Measurements from ENCODE around the gene MYCBPAP.

Gene MYCBPAP

DNA sequence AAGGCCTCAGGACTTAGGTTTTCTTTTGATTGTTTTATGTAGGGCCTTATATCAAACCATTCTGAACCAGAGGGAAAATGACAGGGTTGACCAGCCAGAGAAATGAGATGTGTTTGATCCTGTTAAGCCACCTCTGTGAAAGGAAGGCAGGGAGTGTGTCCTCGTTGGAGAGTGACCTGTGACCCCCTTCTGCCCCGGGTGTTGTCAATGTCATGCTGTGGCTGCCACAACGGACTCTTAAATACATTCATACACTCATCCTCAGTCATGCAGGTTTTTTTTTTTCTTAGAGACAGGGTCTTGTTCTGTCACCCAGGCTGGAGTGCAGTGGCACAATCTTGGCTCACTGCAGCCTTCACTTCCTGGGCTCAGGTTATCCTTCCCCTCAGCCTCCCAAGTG, 6.1 kb downstream of the MYCBPAP start:
- H3K4me3 ChIP-seq (ENCODE audit: low read depth, low read length), result no peak overlapping the region
- no peak for TF ChIP-seq CTCF (IDR thresholded peaks at IDR 0.05; ENCODE audit: borderline replicate concordance, insufficient read depth, low read depth, low read length)

GRCh38 chr17:50514936-50515702, 6.9 kb downstream of the MYCBPAP start:
- TF ChIP-seq CTCF (IDR thresholded peaks at IDR 0.05; ENCODE audit: borderline replicate concordance, insufficient read depth, low read depth, low read length), result no peak
- H3K4me3 ChIP-seq (ENCODE audit: low read depth, low read length), result no peak overlapping the region

GRCh38 chr17:50517011-50517410, 8.8 kb downstream of the MYCBPAP start:
- no peak for TF ChIP-seq CTCF (IDR thresholded peaks at IDR 0.05; ENCODE audit: borderline replicate concordance, insufficient read depth, low read depth, low read length)
- no peak overlapping the region for H3K4me3 ChIP-seq (ENCODE audit: low read depth, low read length)

DNA sequence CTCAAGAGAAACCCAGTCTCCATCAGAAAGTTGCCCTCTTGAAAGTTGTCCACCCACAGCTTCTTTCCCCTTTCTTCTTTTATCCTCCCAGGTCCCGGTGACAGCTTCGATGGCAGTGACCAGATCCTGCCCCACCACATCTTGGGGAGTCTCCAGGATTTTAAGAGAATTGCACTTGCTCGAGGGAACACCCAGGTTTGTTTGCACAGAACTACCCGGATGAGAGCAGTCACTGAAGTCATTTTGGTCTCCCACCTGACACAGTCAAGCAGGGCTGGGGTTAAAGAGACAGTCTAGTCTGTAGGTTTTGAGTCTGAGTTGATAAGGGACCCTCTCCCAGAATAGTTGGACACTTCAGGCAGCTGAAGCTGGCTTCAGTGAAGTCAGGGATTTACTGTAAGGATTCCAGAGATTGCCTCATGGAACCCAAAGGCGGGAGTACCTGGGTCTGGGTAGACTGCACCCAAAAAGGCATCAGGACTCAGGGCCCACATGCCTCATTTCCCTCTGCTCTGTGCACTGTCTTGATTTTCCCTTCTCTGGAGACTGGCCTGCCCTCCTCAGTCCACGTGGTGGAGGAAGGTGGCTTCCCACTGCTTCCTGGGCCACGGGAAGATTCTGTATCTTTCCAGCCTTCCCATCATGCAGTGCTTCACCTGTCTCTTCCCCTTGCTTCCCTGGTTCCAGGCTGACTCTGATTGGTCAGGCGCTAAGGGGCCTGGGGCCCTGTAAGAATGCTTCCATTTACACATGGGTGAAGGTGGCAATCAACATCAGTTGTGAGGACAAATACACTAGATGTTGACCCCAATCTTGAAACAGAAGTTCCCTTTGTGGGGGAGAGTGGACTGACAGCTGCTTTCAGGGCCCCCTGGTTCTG, 9.5 kb downstream of the MYCBPAP start:
- no peak overlapping the region for H3K4me3 ChIP-seq (ENCODE audit: low read depth, low read length)
- no peak for TF ChIP-seq CTCF (IDR thresholded peaks at IDR 0.05; ENCODE audit: borderline replicate concordance, insufficient read depth, low read depth, low read length)

DNA sequence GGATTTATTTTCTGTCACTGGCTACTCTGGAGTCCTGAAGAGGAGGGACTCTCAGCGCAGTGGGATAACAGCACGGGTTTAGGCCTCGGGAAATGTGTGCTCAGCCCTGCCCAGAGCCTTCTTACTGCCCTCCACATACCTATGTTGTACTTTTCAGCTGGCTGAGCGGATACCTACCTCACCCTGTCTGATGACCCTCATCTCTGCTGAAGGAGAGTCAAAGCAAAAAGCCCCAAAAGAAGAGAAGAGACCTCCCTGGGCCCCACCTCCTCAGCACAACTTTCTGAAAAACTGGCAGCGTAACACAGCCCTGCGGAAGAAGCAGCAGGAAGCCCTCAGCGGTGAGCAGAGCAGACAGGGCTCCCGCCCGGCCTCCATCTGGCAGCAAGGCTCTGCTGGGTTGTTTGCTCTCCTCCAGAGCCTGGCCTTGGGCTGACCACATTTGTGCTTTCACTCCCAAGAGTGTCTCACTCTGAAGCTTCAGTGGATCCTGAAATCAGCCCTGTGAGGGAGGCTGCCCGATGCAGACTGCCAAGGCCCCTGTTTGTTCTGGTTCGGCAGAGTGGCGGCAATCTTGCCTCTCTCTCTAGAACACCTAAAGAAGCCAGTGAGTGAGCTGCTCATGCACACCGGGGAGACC, 10.3 kb downstream of the MYCBPAP start:
- TF ChIP-seq CTCF (IDR thresholded peaks at IDR 0.05; ENCODE audit: borderline replicate concordance, insufficient read depth, low read depth, low read length), result no peak
- H3K4me3 ChIP-seq (ENCODE audit: low read depth, low read length), result no peak overlapping the region

DNA sequence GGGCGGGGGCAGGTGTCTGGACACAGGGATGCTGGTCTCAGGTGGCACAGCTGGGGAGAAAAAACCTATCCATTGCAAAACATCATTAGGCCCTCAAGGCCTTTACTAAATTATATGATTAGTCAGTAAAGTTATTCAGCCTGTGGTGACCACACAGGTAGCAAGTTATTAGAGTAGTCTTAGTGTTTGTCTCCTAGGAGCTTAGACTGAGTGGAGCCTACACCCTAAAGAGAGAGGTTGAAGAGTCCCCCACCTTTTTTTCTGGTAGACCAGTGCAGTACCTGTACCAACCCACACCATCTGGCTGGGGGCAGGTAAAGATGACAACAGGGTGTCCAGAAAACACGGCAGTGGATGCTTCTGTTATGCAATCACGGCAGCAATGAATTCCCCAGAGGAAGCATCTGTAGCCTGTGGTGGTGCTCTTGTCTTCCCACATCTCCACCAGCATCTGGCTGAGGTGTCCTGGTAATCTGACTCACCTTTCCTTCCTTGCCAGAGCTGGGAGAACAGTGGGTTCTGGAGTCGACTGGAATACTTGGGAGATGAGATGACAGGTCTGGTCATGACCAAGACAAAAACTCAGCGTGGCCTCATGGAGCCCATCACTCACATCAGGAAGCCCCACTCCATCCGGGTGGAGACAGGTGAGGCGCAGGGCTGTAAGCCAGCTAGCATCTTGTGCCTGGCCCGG, 11.0 kb downstream of the MYCBPAP start:
- no peak for TF ChIP-seq CTCF (IDR thresholded peaks at IDR 0.05; ENCODE audit: borderline replicate concordance, insufficient read depth, low read depth, low read length)
- H3K4me3 ChIP-seq (ENCODE audit: low read depth, low read length), result no peak overlapping the region

All from GM12875 (cell line).